COLO668 (cell line): ENCODE results near the gene SPEF1.

Experiments
- DNase-seq: peaks from one replicate; lab custom pipeline; 2025; ENCODE audit not compliant: unreplicated experiment; lab: John Stamatoyannopoulos, UW

SPEF1 gene

GRCh38 chr20:3732327-3733118, 48.7 kb downstream of the SPEF1 start, which contains the start of gene HSPA12B:
TSS of gene HSPA12B (plus strand) at chr20:3732685. CDS start at chr20:3738675, 5,990 bp downstream.
- DNase-seq: no peak

DNA sequence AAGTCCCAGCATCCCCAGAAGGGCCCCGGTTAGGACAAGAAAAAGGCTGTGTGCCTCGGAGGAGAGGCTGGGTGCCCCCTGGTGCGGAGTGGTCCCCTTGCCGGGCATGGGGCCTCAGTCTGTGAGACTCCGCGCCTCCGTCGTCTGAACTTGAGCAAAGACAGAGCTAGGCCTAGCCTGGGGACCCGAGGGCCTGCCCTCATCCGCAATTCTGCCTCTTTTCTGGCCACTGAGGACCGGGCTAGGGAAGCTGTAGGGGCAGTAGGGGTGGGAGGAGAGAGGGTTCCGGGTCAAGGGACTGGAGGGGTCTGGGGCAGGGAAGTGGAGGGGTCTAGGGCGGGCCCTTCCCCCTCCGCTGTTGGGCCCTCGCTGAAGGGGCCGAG, 49.3 kb downstream of the SPEF1 start:
- no peak for DNase-seq

DNA sequence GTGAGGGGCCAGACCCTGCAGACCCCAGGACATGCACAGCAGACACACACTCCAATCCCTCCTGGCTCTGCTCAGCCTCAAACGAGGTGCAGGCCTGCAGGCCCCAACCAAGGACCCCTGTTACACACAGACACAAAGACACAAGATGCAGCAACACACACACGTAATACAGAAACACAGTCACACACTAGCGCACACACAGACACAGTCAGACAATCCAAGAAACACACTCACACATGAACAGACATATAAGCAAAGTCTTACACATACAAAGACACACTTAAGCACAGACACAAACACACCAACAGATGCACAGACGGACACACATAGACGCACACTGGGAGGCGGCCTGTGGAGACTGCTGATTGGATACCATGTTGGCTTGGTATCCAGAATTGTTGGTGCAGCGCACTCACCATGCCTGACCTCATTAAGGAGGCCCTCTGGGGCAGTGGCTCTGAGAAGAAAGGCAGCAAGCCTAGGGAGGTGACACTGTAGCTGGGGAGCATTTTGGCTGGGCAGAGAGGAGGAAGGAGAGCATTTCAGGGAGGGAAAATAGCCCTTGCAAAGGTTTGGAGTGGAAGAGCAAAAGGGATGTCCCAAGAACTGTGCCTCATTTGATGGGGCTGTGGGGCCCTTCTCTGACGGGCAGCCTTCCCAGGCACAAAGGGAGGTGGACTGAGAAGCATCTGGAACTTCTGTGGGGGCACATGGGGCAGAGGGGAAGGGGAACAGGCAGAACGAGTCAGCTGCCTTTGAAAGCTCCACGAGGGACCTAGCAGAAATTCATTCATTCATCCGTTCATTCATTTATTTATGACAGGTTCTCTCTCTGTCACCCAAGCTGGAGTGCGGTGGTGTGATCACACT, 50.2 kb downstream of the SPEF1 start:
- DNase-seq: no peak

DNA sequence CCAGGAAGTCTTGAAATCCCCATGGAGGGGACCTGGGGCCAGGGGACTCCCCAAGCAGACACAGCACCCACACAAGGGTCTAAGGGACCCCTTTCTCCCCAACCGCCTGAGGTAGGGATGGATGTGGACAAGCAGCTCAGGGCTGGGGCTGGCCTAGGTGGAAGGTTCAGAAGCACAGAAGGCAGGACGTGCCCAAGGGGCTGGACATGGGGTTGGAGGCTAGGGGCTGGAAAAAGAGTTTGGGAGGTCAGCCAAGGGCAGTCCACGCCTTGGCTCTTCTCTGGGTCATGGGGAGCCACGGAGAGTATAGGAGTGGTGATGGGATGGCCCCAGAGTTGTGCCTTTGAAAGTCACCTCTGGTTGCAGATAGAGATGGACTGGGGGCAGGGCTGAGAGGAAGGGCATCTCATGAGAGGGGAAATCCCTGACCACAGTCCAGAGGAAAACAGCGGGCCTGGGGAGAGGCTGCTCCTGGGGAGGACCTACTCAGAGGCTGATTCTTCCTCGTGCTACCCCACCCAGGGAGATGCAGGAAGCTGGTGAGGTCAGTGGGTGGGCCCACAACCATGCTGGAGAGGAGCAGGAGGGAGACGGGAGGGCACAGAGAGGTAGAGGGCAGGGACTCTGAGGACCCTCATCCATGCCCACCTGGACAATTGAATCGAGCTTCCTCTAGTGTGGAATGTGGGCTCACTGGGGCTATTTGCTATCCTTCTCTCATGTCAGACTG, 51.3 kb downstream of the SPEF1 start:
- no peak for DNase-seq

GRCh38 chr20:3729378-3729777, 51.9 kb downstream of the SPEF1 start:
- DNase-seq: no peak

GRCh38 chr20:3728876-3729275, 52.4 kb downstream of the SPEF1 start:
- no peak for DNase-seq

GRCh38 chr20:3728354-3728753, 52.9 kb downstream of the SPEF1 start:
- DNase-seq: no peak
